Body of pancreas (tissue), 4 donors: Measurements from ENCODE around the gene LRIG2.
A peak's percentile ranks its signal among the peaks of the same experiment; 100 is the strongest.

Experiments used
- CTCF ChIP-seq, 7 experiments: fragments of 450-650 bp in 4 of 7; fragments of 200-600 bp in 3 of 7; sonication (generic) in 3 of 7; IDR thresholded peaks; one replicate each; pipeline ENCODE4 v1.5.1; 2016 to 2019; ENCODE audit warnings: antibody characterized with exemption in 7 of 7
- POLR2A ChIP-seq, 3 donors: fragments of 450-650 bp; IDR thresholded peaks; one replicate each; pipeline ENCODE4 v1.6.1; 2016; ENCODE audit warnings: antibody characterized with exemption in 3 of 3, mild to moderate bottlenecking in 2 of 3

GRCh38 chr1:113109908-113110554 lies 37.0 kb downstream of the LRIG2 start:
- TF ChIP-seq POLR2A (IDR thresholded peaks at IDR 0.05) (no peak), CTCF (IDR thresholded peaks at IDR 0.05) (peak in 3 of 7 experiments; percentile 4 to 10 (median 5))
